Measurements from ENCODE around the gene DCAKD. TPM values are rescaled to one million over a fixed set of nuclear protein-coding genes. Genes with fewer than 3 reads are reported as not detected.

Gene DCAKD
- total RNA-seq, 2 donors from 2014 or later, result 13.5 to 20.3 TPM

DNA sequence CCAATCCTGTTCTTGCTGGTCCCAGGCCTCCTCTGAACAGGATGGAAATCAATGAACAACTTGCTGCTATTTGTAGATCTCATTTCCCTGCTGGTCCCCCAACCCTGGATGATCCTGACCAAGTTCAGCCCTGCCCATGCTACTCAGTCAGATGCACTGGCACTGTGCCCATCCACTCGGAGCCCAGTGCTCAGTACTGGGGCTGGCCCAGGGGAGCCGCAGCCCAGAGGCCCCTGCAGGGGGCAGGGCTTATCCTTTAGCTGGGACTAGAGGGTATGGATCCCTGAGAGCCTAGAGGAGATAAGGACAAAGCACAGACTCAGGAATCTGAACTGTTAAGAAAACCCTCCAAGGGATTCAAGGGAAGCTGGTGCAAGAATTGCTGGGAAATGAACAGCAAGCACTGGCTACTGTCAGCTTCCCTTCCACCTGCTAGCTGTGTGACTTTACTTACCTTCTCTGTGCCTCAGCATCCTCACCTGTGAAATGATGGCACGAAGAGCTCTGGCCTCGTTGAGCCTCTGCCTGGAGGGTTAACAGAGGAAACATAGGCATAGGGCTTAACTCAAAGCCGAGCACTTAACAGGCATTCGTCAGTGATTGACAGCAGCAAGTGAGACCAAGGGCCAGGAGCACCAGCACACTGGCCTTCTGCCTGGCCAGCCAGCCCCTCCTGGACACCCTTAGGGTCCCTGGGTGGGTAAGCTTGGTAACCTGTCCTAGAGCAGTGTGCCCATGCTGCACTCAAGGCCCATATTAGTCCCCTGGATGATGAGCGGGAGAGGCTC lies 53.5 kb downstream of the DCAKD start:
- Mint-ChIP-seq H3K36me3 (ENCODE audit: low read depth) (peaks cover 2% of the 10 kb centered on the region), H3K27me3 (peaks cover 28% of the 10 kb centered on the region), H3K4me3 (no peak overlapping the region), H3K4me1 (peaks cover 12% of the 10 kb centered on the region), H3K27ac (no peak overlapping the region)
- DNase-seq (no peak), ATAC-seq (no peak)
- H3K9me3 ChIP-seq (ENCODE audit: control insufficient read depth, low read length, poor library complexity, severe bottlenecking), result no peaks in the 10 kb centered on the region

GRCh38 chr17:44996304-44996703 lies 55.1 kb downstream of the DCAKD start:
- Mint-ChIP-seq H3K4me3 (no peak overlapping the region), H3K36me3 (ENCODE audit: low read depth) (peaks cover 2% of the 10 kb centered on the region), H3K4me1 (peaks cover 12% of the 10 kb centered on the region), H3K27me3 (peaks cover 40% of the 10 kb centered on the region), H3K27ac (no peak overlapping the region)
- no peak for ATAC-seq
- DNase-seq, result no peak
- no peaks in the 10 kb centered on the region for H3K9me3 ChIP-seq (ENCODE audit: control insufficient read depth, low read length, poor library complexity, severe bottlenecking)

DNA sequence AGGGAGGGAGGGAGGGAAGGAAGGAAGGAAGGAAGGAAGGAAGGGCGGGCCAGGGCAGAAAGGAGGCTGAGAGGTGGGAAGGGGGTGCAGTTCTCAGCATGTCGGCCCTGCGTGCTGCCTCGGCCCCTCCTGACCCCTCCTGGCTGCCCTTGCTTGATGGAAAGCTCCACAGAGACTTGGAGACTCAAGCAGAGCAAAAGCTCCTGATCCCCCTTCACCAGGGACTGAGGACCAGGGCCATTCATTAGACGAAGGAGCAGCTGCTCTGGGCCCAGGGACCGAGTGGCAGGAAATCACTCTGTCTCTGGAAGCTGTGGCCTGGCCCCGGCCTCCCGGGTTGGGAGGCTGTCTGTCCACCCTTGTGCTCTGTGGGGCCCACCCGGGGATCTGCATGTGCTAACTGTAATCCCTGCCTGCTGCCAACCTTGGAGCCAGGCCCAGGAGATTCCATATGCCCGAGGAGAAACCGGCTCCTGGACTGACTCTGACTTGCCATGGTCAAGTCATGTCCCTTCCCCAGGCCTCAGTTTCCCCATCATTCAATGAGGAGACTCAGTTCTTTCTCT lies 55.9 kb downstream of the DCAKD start:
- DNase-seq, result no peak

GRCh38 chr17:44992242-44992939 lies 59.0 kb downstream of the DCAKD start:
- Mint-ChIP-seq H3K27ac (no peak overlapping the region), H3K4me3 (no peak overlapping the region), H3K4me1 (peaks cover 14% of the 10 kb centered on the region), H3K27me3 (peaks cover 65% of the 10 kb centered on the region), H3K36me3 (ENCODE audit: low read depth) (peaks cover 2% of the 10 kb centered on the region)
- ATAC-seq, result no peak
- DNase-seq, result no peak
- no peaks in the 10 kb centered on the region for H3K9me3 ChIP-seq (ENCODE audit: control insufficient read depth, low read length, poor library complexity, severe bottlenecking)

More for the DNA sequence above, 55.9 kb downstream of the DCAKD start:
- Mint-ChIP-seq H3K4me1 (peaks cover 12% of the 10 kb centered on the region), H3K4me3 (no peak overlapping the region), H3K27me3 (peaks cover 40% of the 10 kb centered on the region), H3K27ac (no peak overlapping the region), H3K36me3 (ENCODE audit: low read depth) (no peaks in the 10 kb centered on the region)
- H3K9me3 ChIP-seq (ENCODE audit: control insufficient read depth, low read length, poor library complexity, severe bottlenecking), result no peaks in the 10 kb centered on the region
- ATAC-seq, result no peak

DNA sequence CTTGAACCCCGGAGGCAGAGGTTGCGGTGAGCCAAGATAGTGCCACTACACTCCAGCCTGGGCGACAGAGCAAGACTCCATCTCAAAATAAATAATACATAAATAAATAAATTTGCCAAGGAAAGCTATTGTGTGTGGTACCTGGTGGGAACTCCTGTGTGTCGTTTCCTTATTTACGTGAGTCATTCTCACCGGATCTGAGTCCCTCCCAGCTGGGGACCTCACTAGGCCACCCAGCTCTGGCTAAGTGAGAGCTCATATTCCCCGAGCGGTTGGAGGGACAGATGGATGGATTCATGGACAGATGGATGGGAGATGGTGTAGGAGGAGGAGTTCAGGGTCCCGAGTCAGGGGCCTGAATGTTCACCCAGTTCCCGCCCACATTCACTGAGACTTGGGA lies 60.4 kb downstream of the DCAKD start:
- peaks cover 60% of the 10 kb centered on the region for H3K27me3 Mint-ChIP-seq
- H3K27ac Mint-ChIP-seq, result no peak overlapping the region
- H3K36me3 Mint-ChIP-seq (ENCODE audit: low read depth), result peaks cover 2% of the 10 kb centered on the region
- ATAC-seq (no peak), DNase-seq (no peak)
- peaks cover 16% of the 10 kb centered on the region for H3K4me1 Mint-ChIP-seq
- H3K9me3 ChIP-seq (ENCODE audit: control insufficient read depth, low read length, poor library complexity, severe bottlenecking), result no peaks in the 10 kb centered on the region
- no peak overlapping the region for H3K4me3 Mint-ChIP-seq

- H3K4me1 Mint-ChIP-seq, result peaks cover 11% of the 10 kb centered on the region
- no peak overlapping the region for H3K4me3 Mint-ChIP-seq
- no peak overlapping the region for H3K27ac Mint-ChIP-seq
- H3K36me3 Mint-ChIP-seq (ENCODE audit: low read depth), result peaks cover 2% of the 10 kb centered on the region
- ATAC-seq (no peak), DNase-seq (no peak)
- H3K27me3 Mint-ChIP-seq, result peaks cover 58% of the 10 kb centered on the region
- H3K9me3 ChIP-seq (ENCODE audit: control insufficient read depth, low read length, poor library complexity, severe bottlenecking), result no peaks in the 10 kb centered on the region
These were observed 61.8 kb downstream of the DCAKD start for GRCh38 chr17:44989552-44990138.

DNA sequence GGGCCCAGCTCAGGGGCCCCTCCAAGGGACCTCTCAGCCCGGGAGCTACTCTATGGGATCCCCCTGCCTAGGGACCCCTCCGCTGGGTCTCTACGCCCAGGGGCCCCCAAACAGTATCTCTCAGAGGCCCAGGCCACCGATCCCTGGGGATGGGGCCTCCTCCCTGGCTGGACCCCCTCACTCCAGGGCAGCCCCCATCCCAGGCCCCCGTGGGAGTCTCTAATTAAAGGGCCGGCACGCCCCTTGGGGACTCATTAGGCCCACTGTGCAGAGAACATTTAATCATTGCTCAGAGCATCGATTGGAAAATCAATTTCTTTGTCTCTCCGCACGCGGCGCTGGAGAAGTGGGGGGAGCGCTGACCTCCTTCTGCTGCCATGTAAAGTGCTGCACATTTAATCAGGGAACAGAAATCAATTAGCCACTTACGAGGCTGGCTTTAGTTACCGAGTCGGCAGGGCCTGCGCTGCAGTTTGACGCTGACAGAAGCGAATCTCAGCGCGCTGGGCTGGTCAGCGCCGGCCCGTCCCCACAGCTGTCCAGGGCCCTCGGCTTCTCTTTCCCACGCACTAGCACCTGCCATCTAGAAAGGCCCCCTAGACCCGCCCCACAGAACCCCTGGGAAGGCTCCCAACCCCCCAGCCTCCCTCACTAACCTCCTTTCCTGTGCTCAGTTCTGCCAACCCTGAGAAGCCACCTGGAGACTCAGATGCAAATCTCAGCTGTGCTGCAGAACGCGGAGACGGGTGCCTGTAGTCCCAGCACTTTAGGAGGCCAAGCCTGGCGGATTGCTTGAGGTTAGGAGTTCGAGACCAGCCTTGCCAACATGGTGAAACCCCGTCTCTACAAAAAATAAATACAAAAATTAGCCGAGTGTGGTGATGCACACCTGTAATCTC lies 63.1 kb downstream of the DCAKD start:
- H3K4me3 Mint-ChIP-seq, result no peak overlapping the region
- H3K4me1 Mint-ChIP-seq, result peaks cover 5% of the 10 kb centered on the region
- H3K27me3 Mint-ChIP-seq, result peaks cover 47% of the 10 kb centered on the region
- no peaks in the 10 kb centered on the region for H3K9me3 ChIP-seq (ENCODE audit: control insufficient read depth, low read length, poor library complexity, severe bottlenecking)
- no peak overlapping the region for H3K27ac Mint-ChIP-seq
- ATAC-seq (no peak), DNase-seq (no peak)
- peaks cover 2% of the 10 kb centered on the region for H3K36me3 Mint-ChIP-seq (ENCODE audit: low read depth)

DNA sequence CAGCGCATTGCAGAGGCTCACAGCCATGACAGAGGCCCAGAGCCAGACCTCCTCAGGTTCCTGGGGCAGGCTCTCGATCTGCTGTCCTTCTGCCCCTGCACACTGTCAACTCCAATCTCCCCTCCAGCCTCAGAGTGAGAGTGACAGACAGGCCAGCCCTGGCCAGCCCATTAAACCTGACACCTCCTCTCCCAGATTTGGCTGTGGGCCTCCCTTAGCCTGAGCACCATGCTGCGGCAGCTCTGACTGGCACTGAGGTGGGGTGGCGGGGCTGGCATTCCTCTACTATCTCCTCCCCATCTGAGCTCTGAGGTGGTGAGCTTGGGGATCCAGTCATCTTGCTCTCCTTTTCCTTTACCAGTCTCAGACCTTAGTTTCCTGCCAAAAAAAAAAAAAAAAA lies 67.9 kb downstream of the DCAKD start:
- no peaks in the 10 kb centered on the region for H3K9me3 ChIP-seq (ENCODE audit: control insufficient read depth, low read length, poor library complexity, severe bottlenecking)
- no peak for ATAC-seq
- Mint-ChIP-seq H3K27ac (no peak overlapping the region), H3K36me3 (ENCODE audit: low read depth) (peaks cover 5% of the 10 kb centered on the region), H3K4me3 (no peak overlapping the region), H3K27me3 (peaks cover 48% of the 10 kb centered on the region), H3K4me1 (peaks cover 2% of the 10 kb centered on the region)
- no peak for DNase-seq

DNA sequence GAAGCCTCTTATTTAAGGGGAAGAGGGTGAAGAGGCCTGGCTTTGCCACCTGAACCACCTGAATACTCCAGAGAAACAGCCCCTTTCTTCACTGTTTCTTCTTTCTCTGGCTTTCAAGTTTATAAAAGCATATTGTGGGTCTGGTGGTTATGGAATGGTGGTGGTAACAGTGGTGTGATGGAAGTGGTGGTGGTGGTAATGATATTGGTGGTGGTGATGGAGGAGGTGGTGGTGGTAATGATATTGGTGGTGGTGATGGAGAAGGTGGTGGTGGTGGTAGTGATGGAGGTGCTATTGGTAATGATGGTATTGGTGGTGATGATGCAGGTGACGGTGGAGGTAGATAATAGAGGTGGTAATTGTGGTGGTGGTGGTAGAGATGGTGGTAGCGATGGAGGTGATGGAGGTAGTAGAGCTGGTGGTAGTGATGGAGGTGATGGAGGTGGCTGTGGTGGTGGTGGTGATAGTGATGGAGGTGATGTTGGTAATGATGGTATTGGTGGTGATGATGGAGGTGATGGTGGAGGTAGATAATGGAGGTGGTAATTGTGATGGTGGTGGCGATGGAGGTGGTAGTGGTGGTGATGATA lies 69.2 kb downstream of the DCAKD start:
- peaks cover 5% of the 10 kb centered on the region for H3K36me3 Mint-ChIP-seq (ENCODE audit: low read depth)
- DNase-seq, result no peak
- H3K9me3 ChIP-seq (ENCODE audit: control insufficient read depth, low read length, poor library complexity, severe bottlenecking), result no peaks in the 10 kb centered on the region
- no peak for ATAC-seq
- H3K27ac Mint-ChIP-seq, result no peak overlapping the region
- no peak overlapping the region for H3K4me3 Mint-ChIP-seq
- H3K4me1 Mint-ChIP-seq, result peaks cover 2% of the 10 kb centered on the region
- H3K27me3 Mint-ChIP-seq, result peaks cover 44% of the 10 kb centered on the region

- peaks cover 5% of the 10 kb centered on the region for H3K36me3 Mint-ChIP-seq (ENCODE audit: low read depth)
- H3K4me3 Mint-ChIP-seq, result no peak overlapping the region
- no peak overlapping the region for H3K27ac Mint-ChIP-seq
- H3K9me3 ChIP-seq (ENCODE audit: control insufficient read depth, low read length, poor library complexity, severe bottlenecking), result no peaks in the 10 kb centered on the region
- ATAC-seq, result no peak
- peaks cover 51% of the 10 kb centered on the region for H3K27me3 Mint-ChIP-seq
- DNase-seq, result no peak
- no peaks in the 10 kb centered on the region for H3K4me1 Mint-ChIP-seq
These were observed 70.0 kb downstream of the DCAKD start for GRCh38 chr17:44981221-44981968.

GRCh38 chr17:44979426-44979995 lies 71.9 kb downstream of the DCAKD start:
- DNase-seq (no peak), ATAC-seq (no peak)
- peaks cover 7% of the 10 kb centered on the region for H3K36me3 Mint-ChIP-seq (ENCODE audit: low read depth)
- H3K27me3 Mint-ChIP-seq, result peaks cover 65% of the 10 kb centered on the region
- H3K4me1 Mint-ChIP-seq, result no peaks in the 10 kb centered on the region
- H3K4me3 Mint-ChIP-seq, result no peak overlapping the region
- no peaks in the 10 kb centered on the region for H3K9me3 ChIP-seq (ENCODE audit: control insufficient read depth, low read length, poor library complexity, severe bottlenecking)
- H3K27ac Mint-ChIP-seq, result no peak overlapping the region

All from T-helper 17 cell (primary cell).